SK-N-SH treated with all-trans-retinoic acid at 6 μM for 48 hours (cell line): Measurements from ENCODE around the gene ATRNL1.

Experiments
- ARNTL ChIP-seq: fragments of 450-650 bp; formaldehyde crosslinking; IDR thresholded peaks from 2 replicates; pipeline ENCODE4 v1.5.0; 2020; ENCODE audit warnings: low read depth, mild to moderate bottlenecking, moderate library complexity, borderline replicate concordance
- BACH2 ChIP-seq: fragments of 250-450 bp; sonication (Bioruptor Pico); IDR thresholded peaks from 2 replicates; pipeline ENCODE4 v1.9.0; 2021; ENCODE audit warnings: mild to moderate bottlenecking, borderline replicate concordance
- OSR1 ChIP-seq: fragments of 250-450 bp; sonication (Bioruptor Pico); IDR thresholded peaks from 2 replicates; pipeline ENCODE4 v1.8.0; 2022; ENCODE audit warnings: moderate library complexity, mild to moderate bottlenecking, inconsistent platforms
- PATZ1 ChIP-seq: fragments of 250-450 bp; sonication (Bioruptor Pico); IDR thresholded peaks from 2 replicates; pipeline ENCODE4 v1.8.0; 2020; ENCODE audit warnings: mild to moderate bottlenecking, moderate library complexity, borderline replicate concordance
- POU6F1 ChIP-seq: fragments of 250-450 bp; sonication (Bioruptor Pico); IDR thresholded peaks from 2 replicates; pipeline ENCODE4 v1.8.0; 2021; ENCODE audit warnings: low read depth, mild to moderate bottlenecking, moderate library complexity, borderline replicate concordance
- PPARA ChIP-seq: fragments of 250-450 bp; sonication (Bioruptor Pico); IDR thresholded peaks from 2 replicates; pipeline ENCODE4 v1.5.0; 2020; ENCODE audit warnings: mild to moderate bottlenecking, borderline replicate concordance
- TCF4 ChIP-seq: fragments of 250-450 bp; sonication (Bioruptor Pico); IDR thresholded peaks from 2 replicates; pipeline ENCODE4 v1.8.0; 2021; ENCODE audit warnings: mild to moderate bottlenecking, moderate library complexity, borderline replicate concordance
- TOX ChIP-seq: fragments of 250-450 bp; sonication (Bioruptor Pico); IDR thresholded peaks from 2 replicates; pipeline ENCODE4 v1.8.0; 2021; ENCODE audit warnings: mild to moderate bottlenecking, moderate library complexity, borderline replicate concordance
- ZFP30 ChIP-seq: fragments of 450-650 bp; formaldehyde crosslinking; IDR thresholded peaks from 2 replicates; pipeline ENCODE4 v1.5.0; 2022; ENCODE audit warnings: mild to moderate bottlenecking, moderate library complexity
- ZNF565 ChIP-seq: fragments of 450-650 bp; formaldehyde crosslinking; conservative IDR thresholded peaks from 2 replicates; pipeline ENCODE4 v1.5.0; 2020; ENCODE audit warnings: low read depth, mild to moderate bottlenecking, moderate library complexity
- ZNF70 ChIP-seq: fragments of 450-650 bp; formaldehyde crosslinking; IDR thresholded peaks from 2 replicates; pipeline ENCODE4 v1.5.0; 2020; ENCODE audit warnings: mild to moderate bottlenecking, moderate library complexity
- TF ChIP-seq, protein P1 (sequence below): fragments of 250-450 bp; sonication (Bioruptor Pico); IDR thresholded peaks from 2 replicates; pipeline ENCODE4 v1.5.1; 2020; ENCODE audit warnings: low read depth, mild to moderate bottlenecking, moderate library complexity

- TF ChIP-seq BACH2, result no peak
- TF ChIP-seq ZNF70 (CRISPR knock-in tag), result no peak
- no peak for TF ChIP-seq PATZ1 (CRISPR knock-in tag)
- no peak for TF ChIP-seq TOX (CRISPR knock-in tag)
- TF ChIP-seq TCF4, result no peak
- no peak for TF ChIP-seq ZNF565 (CRISPR knock-in tag)
- no peak for TF ChIP-seq POU6F1 (CRISPR knock-in tag)
- TF ChIP-seq ARNTL (CRISPR knock-in tag), result no peak
- TF ChIP-seq, protein P1, sequence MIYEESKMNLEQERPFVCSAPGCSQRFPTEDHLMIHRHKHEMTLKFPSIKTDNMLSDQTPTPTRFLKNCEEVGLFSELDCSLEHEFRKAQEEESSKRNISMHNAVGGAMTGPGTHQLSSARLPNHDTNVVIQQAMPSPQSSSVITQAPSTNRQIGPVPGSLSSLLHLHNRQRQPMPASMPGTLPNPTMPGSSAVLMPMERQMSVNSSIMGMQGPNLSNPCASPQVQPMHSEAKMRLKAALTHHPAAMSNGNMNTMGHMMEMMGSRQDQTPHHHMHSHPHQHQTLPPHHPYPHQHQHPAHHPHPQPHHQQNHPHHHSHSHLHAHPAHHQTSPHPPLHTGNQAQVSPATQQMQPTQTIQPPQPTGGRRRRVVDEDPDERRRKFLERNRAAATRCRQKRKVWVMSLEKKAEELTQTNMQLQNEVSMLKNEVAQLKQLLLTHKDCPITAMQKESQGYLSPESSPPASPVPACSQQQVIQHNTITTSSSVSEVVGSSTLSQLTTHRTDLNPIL, result no peak
- TF ChIP-seq PPARA (CRISPR knock-in tag), result no peak
- no peak for TF ChIP-seq ZFP30 (CRISPR knock-in tag)
- no peak for TF ChIP-seq OSR1 (CRISPR knock-in tag)
Measured at GRCh38 chr10:115957012-115957399, 863.8 kb downstream of the ATRNL1 start.
